H9 (cell line): ENCODE data around the gene ARHGAP8. TPM values are rescaled to one million over a fixed set of nuclear protein-coding genes. Genes with fewer than 3 reads are reported as not detected.

Experiments used
- DNase-seq: peaks from one replicate; pipeline ENCODE4 v3.0.0-alpha.2; 2017
- H2AFZ ChIP-seq: one replicate; pipeline ENCODE4 v1.6.1; 2013; ENCODE audit warnings: mild to moderate bottlenecking, low read length, control low read depth, moderate library complexity
- H2AK5ac ChIP-seq: 2 replicates; pipeline ENCODE4 v1.6.1; 2013; ENCODE audit warnings: low read length, control low read depth, mixed read lengths; ENCODE audit not compliant: insufficient read length
- H2BK120ac ChIP-seq: one replicate; pipeline ENCODE4 v1.6.1; 2013; ENCODE audit warnings: low read depth, mild to moderate bottlenecking, low read length, control low read depth, inconsistent platforms; ENCODE audit not compliant: poor library complexity, severe bottlenecking
- H2BK12ac ChIP-seq: 2 replicates; pipeline ENCODE4 v1.6.1; 2013; ENCODE audit warnings: low read length, control low read depth, mixed read lengths, low read depth; ENCODE audit not compliant: insufficient read length
- H2BK15ac ChIP-seq: 2 replicates; pipeline ENCODE4 v1.6.1; 2013; ENCODE audit warnings: low read depth, low read length, control low read depth
- H2BK20ac ChIP-seq: one replicate; pipeline ENCODE4 v1.6.1; 2013; ENCODE audit warnings: low read depth, mild to moderate bottlenecking, low read length, control low read depth, inconsistent platforms; ENCODE audit not compliant: poor library complexity, severe bottlenecking
- H2BK5ac ChIP-seq: 2 replicates; pipeline ENCODE4 v1.6.1; 2013; ENCODE audit warnings: low read length, control low read depth, mixed read lengths; ENCODE audit not compliant: insufficient read length
- H3K14ac ChIP-seq: 2 replicates; pipeline ENCODE4 v1.6.1; 2013; ENCODE audit warnings: low read length, control low read depth; ENCODE audit not compliant: insufficient read depth
- H3K18ac ChIP-seq: 2 replicates; pipeline ENCODE4 v1.6.1; 2013; ENCODE audit warnings: low read depth, mild to moderate bottlenecking, mixed read lengths, low read length, control low read depth; ENCODE audit not compliant: insufficient read length
- H3K23ac ChIP-seq: 2 replicates; pipeline ENCODE4 v1.6.1; 2013; ENCODE audit warnings: low read length, control low read depth, mixed read lengths, low read depth; ENCODE audit not compliant: insufficient read length
- H3K23me2 ChIP-seq: 2 replicates; pipeline ENCODE4 v1.6.1; 2013; ENCODE audit warnings: low read depth, mild to moderate bottlenecking, mixed read lengths, low read length, control low read depth; ENCODE audit not compliant: insufficient read length, poor library complexity, severe bottlenecking
- H3K27ac ChIP-seq: 2 replicates; pipeline ENCODE4 v1.5.1; 2013; ENCODE audit warnings: low read length, control low read depth, mixed read lengths, low read depth; ENCODE audit not compliant: insufficient read length
- H3K27me3 ChIP-seq: 2 replicates; pipeline ENCODE4 v1.6.1; 2013; ENCODE audit warnings: low read length, control low read depth, inconsistent platforms; ENCODE audit not compliant: insufficient read depth
- H3K4ac ChIP-seq: 2 replicates; pipeline ENCODE4 v1.6.1; 2013; ENCODE audit warnings: low read depth, mild to moderate bottlenecking, control low read depth, inconsistent platforms, low read length, moderate library complexity
- H3K4me1 ChIP-seq: 2 replicates; pipeline ENCODE4 v1.6.1; 2013; ENCODE audit warnings: low read length, control low read depth, inconsistent platforms; ENCODE audit not compliant: insufficient read depth
- H3K4me2 ChIP-seq: 2 replicates; pipeline ENCODE4 v1.6.1; 2013; ENCODE audit warnings: low read length, control low read depth, mixed read lengths; ENCODE audit not compliant: insufficient read length, insufficient read depth
- H3K56ac ChIP-seq: 2 replicates; pipeline ENCODE4 v1.6.1; 2013; ENCODE audit warnings: low read depth, mild to moderate bottlenecking, mixed read lengths, low read length, control low read depth; ENCODE audit not compliant: insufficient read length
- H3K79me1 ChIP-seq: 2 replicates; pipeline ENCODE4 v1.6.1; 2013; ENCODE audit warnings: low read depth, mild to moderate bottlenecking, moderate library complexity, low read length, control low read depth, inconsistent platforms; ENCODE audit not compliant: insufficient read depth, poor library complexity, severe bottlenecking
- H3K79me2 ChIP-seq: 2 replicates; pipeline ENCODE4 v1.6.1; 2013; ENCODE audit warnings: low read length, control low read depth, inconsistent platforms; ENCODE audit not compliant: insufficient read depth
- H3K9ac ChIP-seq: 2 replicates; pipeline ENCODE4 v1.6.1; 2013; ENCODE audit warnings: low read length, control low read depth, mixed read lengths; ENCODE audit not compliant: insufficient read length; ENCODE audit errors: extremely low read depth
- H3K9me3 ChIP-seq: one replicate; pipeline ENCODE4 v1.6.1; 2013; ENCODE audit warnings: low read depth, low read length, inconsistent platforms; ENCODE audit not compliant: control insufficient read depth
- H3T11ph ChIP-seq: one replicate; pipeline ENCODE4 v1.6.1; 2013; ENCODE audit warnings: mild to moderate bottlenecking, low read length, control low read depth, inconsistent platforms
- H4K20me1 ChIP-seq: one replicate; pipeline ENCODE4 v1.6.1; 2013; ENCODE audit not compliant: control insufficient read depth, insufficient read length, insufficient read depth
- H4K5ac ChIP-seq: 2 replicates; pipeline ENCODE4 v1.6.1; 2013; ENCODE audit warnings: low read depth, mild to moderate bottlenecking, mixed read lengths, low read length, control low read depth; ENCODE audit not compliant: insufficient read length
- H4K8ac ChIP-seq: replicated peaks from 2 replicates; pipeline ENCODE4 v1.6.1; 2013; ENCODE audit warnings: low read length, control low read depth, mixed read lengths, low read depth; ENCODE audit not compliant: insufficient read length
- H4K91ac ChIP-seq: 2 replicates; pipeline ENCODE4 v1.6.1; 2013; ENCODE audit warnings: low read depth, mild to moderate bottlenecking, moderate library complexity, mixed read lengths, low read length, control low read depth; ENCODE audit not compliant: insufficient read length
- H3K27ac Mint-ChIP-seq, 3 experiments: 2 replicates in 2 of 3; 3 replicates in 1 of 3; pipeline ENCODE4 v1.8.0; 2020 to 2021; ENCODE audit warnings: mixed read lengths in 3 of 3, mild to moderate bottlenecking in 1 of 3, moderate library complexity in 1 of 3
- H3K27me3 Mint-ChIP-seq: 2 replicates; pipeline ENCODE4 v1.8.0; 2021; ENCODE audit warnings: low read depth, mild to moderate bottlenecking, moderate library complexity, mixed read lengths
- H3K36me3 Mint-ChIP-seq, 3 experiments: 2 replicates in 2 of 3; 3 replicates in 1 of 3; pipeline ENCODE4 v1.8.0; 2020 to 2021; ENCODE audit warnings: low read depth in 3 of 3, mixed read lengths in 3 of 3; ENCODE audit not compliant: insufficient read depth in 1 of 3
- H3K4me1 Mint-ChIP-seq, 2 experiments: 2 replicates each; pipeline ENCODE4 v1.8.0; 2020; ENCODE audit warnings: mixed read lengths in 2 of 2
- H3K4me3 Mint-ChIP-seq, 2 experiments: 2 replicates in 1 of 2; 3 replicates in 1 of 2; pipeline ENCODE4 v1.8.0; 2020 to 2021; ENCODE audit warnings: mild to moderate bottlenecking in 2 of 2, mixed read lengths in 2 of 2, moderate library complexity in 1 of 2
- H3K9me3 Mint-ChIP-seq, 2 experiments: 2 replicates in 1 of 2; 3 replicates in 1 of 2; pipeline ENCODE4 v1.8.0; 2020; ENCODE audit warnings: mild to moderate bottlenecking in 2 of 2, mixed read lengths in 2 of 2, moderate library complexity in 1 of 2
- WGBS: extraction: QIAGEN DNeasy Blood & Tissue Kit; methylation state at CpG from one replicate; pipeline ENCODE4 v1.1.7; 2013; ENCODE audit warnings: missing lambda C conversion rate, low lambda C conversion rate, mixed read lengths; ENCODE audit not compliant: insufficient read length; ENCODE audit errors: extremely low coverage; 5-methylcytosine and 5-hydroxymethylcytosine counted together
- total RNA-seq: library from RNA; stranded (reverse); gene quantifications from 2 replicates; pipeline ENCODE4 v1.2.1, GENCODE V29; 2021
- TF ChIP-seq, protein P1 (sequence below): fragments of 200-600 bp; sonication (generic); conservative IDR thresholded peaks from 3 replicates; pipeline ENCODE4 v1.8.0; 2021; ENCODE audit warnings: antibody characterized with exemption, mild to moderate bottlenecking

ARHGAP8 gene
- total RNA-seq, 1 experiment from 2014 or later: 35.4 TPM

DNA sequence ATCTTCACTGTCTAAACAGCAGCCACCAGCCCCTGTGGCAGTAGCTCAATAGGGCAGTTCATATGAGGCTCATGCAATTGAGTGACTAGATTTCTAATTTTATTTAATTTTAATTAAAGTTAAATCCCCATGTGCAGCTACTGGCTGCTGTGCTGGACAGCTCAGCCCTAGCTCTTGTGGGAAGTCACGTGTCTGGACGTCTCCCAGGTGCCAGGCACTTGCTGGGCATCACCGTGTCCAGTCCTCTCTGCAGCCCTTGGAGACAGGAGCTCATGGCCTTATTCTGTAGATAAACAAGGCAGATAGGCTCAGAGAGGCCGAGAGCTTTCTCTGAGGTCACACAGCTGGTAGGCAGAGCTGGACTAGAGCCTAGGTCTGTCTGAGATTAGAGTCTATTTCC lies 95.0 kb downstream of the ARHGAP8 start:
- H2AFZ ChIP-seq: no peak overlapping the region
- H4K20me1 ChIP-seq: no peaks in the 10 kb centered on the region
- H4K5ac ChIP-seq: no peak overlapping the region
- no peaks in the 10 kb centered on the region for H3K4me1 ChIP-seq
- no peaks in the 10 kb centered on the region for H3K79me1 ChIP-seq
- Mint-ChIP-seq H3K36me3 (peaks cover 15 to 21% (median 20%) of the 10 kb centered on the region in 3 experiments), H3K27me3 (no peaks in the 10 kb centered on the region; the same call in 1 of the 2 replicates), H3K27ac (no peak overlapping the region), H3K4me1 (no peaks in the 10 kb centered on the region; a peak in 3 of 4 replicates), H3K9me3 (peaks cover 0 to 7% of the 10 kb centered on the region in 2 experiments; a peak in 3 of 5 replicates), H3K4me3 (no peak overlapping the region)
- H3K79me2 ChIP-seq: no peaks in the 10 kb centered on the region
- no peak overlapping the region for H3K56ac ChIP-seq
- no peaks in the 10 kb centered on the region for H3K9me3 ChIP-seq
- no peak overlapping the region for H3K4ac ChIP-seq
- no peaks in the 10 kb centered on the region for H3K27me3 ChIP-seq
- H3K4me2 ChIP-seq: no peak overlapping the region
- H2BK12ac ChIP-seq: no peak overlapping the region
- H3K23ac ChIP-seq: no peak overlapping the region
- no peak overlapping the region for H3K18ac ChIP-seq
- H3K9ac ChIP-seq: no peak overlapping the region
- no peak overlapping the region for H2AK5ac ChIP-seq
- no peak overlapping the region for H3T11ph ChIP-seq
- H4K91ac ChIP-seq: no peak overlapping the region
- no peak for DNase-seq
- H2BK15ac ChIP-seq: no peak overlapping the region
- TF ChIP-seq, protein P1, sequence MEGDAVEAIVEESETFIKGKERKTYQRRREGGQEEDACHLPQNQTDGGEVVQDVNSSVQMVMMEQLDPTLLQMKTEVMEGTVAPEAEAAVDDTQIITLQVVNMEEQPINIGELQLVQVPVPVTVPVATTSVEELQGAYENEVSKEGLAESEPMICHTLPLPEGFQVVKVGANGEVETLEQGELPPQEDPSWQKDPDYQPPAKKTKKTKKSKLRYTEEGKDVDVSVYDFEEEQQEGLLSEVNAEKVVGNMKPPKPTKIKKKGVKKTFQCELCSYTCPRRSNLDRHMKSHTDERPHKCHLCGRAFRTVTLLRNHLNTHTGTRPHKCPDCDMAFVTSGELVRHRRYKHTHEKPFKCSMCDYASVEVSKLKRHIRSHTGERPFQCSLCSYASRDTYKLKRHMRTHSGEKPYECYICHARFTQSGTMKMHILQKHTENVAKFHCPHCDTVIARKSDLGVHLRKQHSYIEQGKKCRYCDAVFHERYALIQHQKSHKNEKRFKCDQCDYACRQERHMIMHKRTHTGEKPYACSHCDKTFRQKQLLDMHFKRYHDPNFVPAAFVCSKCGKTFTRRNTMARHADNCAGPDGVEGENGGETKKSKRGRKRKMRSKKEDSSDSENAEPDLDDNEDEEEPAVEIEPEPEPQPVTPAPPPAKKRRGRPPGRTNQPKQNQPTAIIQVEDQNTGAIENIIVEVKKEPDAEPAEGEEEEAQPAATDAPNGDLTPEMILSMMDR: no peak
- H3K23me2 ChIP-seq: no peaks in the 10 kb centered on the region
- H3K14ac ChIP-seq: no peak overlapping the region
- no peak overlapping the region for H2BK20ac ChIP-seq
- H4K8ac ChIP-seq: no peak overlapping the region
- no peak overlapping the region for H3K27ac ChIP-seq
- WGBS: no CpG with 5 or more reads among the region's 4 CpGs
- H2BK120ac ChIP-seq: no peak overlapping the region
- no peak overlapping the region for H2BK5ac ChIP-seq
